ENCODE measurements around the gene PRKCH. TPM values are rescaled to one million over a fixed set of nuclear protein-coding genes. Genes with fewer than 3 reads are reported as not detected.

Gene PRKCH
- total RNA-seq, 1 experiment from 2014 or later, result 22.3 TPM

DNA sequence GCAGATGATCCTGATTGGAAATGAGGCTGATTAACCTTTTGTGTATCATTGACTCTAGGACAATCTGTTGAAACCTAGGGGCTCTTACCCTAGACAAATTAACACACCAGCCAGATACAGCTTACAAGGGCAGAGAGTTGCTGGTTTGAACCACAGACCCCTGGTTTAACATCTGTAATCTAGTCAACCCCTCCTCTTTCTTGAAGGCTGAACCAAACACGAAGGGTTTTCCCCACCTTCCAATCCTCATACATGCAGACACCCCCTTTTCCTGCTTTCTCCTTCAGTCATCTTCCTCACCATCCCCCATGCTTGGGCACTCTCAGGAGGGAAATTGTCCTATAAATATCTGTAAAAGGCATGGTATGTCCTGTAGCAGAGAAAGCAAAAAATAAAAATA, 247.9 kb downstream of the PRKCH start:
- Mint-ChIP-seq H3K4me3 (ENCODE audit: low read depth, unreplicated experiment) (peak overlapping the region; percentile 48), H3K36me3 (ENCODE audit: insufficient read depth, unreplicated experiment) (peaks cover 9% of the 10 kb centered on the region), H3K27ac (ENCODE audit: unreplicated experiment) (peak overlapping the region; percentile 74), H3K27me3 (ENCODE audit: unreplicated experiment) (no peaks in the 10 kb centered on the region), H3K4me1 (ENCODE audit: low read depth, unreplicated experiment) (peaks cover 73% of the 10 kb centered on the region), H3K9me3 (ENCODE audit: low read depth, unreplicated experiment) (no peaks in the 10 kb centered on the region)
- TF ChIP-seq, protein P1, sequence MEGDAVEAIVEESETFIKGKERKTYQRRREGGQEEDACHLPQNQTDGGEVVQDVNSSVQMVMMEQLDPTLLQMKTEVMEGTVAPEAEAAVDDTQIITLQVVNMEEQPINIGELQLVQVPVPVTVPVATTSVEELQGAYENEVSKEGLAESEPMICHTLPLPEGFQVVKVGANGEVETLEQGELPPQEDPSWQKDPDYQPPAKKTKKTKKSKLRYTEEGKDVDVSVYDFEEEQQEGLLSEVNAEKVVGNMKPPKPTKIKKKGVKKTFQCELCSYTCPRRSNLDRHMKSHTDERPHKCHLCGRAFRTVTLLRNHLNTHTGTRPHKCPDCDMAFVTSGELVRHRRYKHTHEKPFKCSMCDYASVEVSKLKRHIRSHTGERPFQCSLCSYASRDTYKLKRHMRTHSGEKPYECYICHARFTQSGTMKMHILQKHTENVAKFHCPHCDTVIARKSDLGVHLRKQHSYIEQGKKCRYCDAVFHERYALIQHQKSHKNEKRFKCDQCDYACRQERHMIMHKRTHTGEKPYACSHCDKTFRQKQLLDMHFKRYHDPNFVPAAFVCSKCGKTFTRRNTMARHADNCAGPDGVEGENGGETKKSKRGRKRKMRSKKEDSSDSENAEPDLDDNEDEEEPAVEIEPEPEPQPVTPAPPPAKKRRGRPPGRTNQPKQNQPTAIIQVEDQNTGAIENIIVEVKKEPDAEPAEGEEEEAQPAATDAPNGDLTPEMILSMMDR (IDR thresholded peaks at IDR 0.05; ENCODE audit: unreplicated experiment), result no peak
- intact Hi-C loops (cut with micrococcal nuclease; ENCODE audit: unreplicated experiment), result loop anchor here (10.0 kb wide), 1 partner anchor 265 kb away; no protein-coding TSS in a partner anchor
- CTCF ChIA-PET, result interaction anchor here (0.5 to 2.0 kb wide), 3 partner anchors 8 to 188 kb away, joined by 5 to 6 read pairs (median 5); no protein-coding TSS in a partner anchor
- BruUV-seq (replicated peaks), result no TSS peak
- DNase-seq, result no peak

DNA sequence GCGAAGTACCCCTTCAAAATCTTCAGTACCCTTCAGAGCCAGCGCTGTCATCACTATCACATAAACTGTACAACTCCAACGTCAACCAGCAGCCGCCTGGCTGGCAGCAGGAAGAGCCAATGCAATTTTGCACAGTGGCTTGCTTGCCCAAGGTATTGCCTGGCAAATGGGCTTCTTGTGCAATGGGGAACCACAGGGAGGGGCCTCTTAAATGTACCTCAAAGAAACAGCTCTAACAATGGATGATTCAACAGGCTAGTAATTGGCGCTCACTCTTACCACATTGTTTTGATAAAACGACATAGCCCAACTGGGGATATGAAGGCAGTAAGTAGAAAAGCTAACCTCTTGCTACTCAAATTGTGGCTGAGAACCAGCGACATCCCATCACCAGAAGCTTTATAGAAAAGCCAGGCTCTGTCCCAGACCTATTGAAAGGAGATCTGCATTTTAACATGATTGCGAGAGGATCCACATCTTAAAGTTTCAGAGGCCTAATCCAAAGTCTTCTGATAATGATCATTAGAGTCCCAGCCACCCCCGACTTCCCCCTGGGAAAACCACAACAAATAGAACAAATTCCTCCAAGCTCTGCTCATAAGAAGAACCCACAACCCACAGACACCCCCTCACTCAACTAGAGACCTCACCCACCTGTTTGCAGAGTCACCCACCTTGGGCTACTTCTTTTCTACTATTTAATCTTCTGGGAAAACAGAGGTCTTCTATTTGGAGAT, 248.6 kb downstream of the PRKCH start:
- DNase-seq, result peak; percentile 46
- no TSS peak for BruUV-seq (replicated peaks)
- Mint-ChIP-seq H3K4me3 (ENCODE audit: low read depth, unreplicated experiment) (peak overlapping the region; percentile 48), H3K4me1 (ENCODE audit: low read depth, unreplicated experiment) (peaks cover 66% of the 10 kb centered on the region), H3K27ac (ENCODE audit: unreplicated experiment) (peak overlapping the region; percentile 74), H3K27me3 (ENCODE audit: unreplicated experiment) (no peaks in the 10 kb centered on the region), H3K36me3 (ENCODE audit: insufficient read depth, unreplicated experiment) (peaks cover 9% of the 10 kb centered on the region), H3K9me3 (ENCODE audit: low read depth, unreplicated experiment) (no peaks in the 10 kb centered on the region)
- intact Hi-C loops (cut with micrococcal nuclease; ENCODE audit: unreplicated experiment), result loop anchor here (10.0 kb wide), 1 partner anchor 265 kb away; no protein-coding TSS in a partner anchor
- CTCF ChIA-PET, result interaction anchor here (1.9 to 2.0 kb wide), 2 partner anchors 8 to 10 kb away, joined by 5 to 6 read pairs; no protein-coding TSS in a partner anchor
- TF ChIP-seq, protein P1 (IDR thresholded peaks at IDR 0.05; ENCODE audit: unreplicated experiment), result no peak

DNA sequence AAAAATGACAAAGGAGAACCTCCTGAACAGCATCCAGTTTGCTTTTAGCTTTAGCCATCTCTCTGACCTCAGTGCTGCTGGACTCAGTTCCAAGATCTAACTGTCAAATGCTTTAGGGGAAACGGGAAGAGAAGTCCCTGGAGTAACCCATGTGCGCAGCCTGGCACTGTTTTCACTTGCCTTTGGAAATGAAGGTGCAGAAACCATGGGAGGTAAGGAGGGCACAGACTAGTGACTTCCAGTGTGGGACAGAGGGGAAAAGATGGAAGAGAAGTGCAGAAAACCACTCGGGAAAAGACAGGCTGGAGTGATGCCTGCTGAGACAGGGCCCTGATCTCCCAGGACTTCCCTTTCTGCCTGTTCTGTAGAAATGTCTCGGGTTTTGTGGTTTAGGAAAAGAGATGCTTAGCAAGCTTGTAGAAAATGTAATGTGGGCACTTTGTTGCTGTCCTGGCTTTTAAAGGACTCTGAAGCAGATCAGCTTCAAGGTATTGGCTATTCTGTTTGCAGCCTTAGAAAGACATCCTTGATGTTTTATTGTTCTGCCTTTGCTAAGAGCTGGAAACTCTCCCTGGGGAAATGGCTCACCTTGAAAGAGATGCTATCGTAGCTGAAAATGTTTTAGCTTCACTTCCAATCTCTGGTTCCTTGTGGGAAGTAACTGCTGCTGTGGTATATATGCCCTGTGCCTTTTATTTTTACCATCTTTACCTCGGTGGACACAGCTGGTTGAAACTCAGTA, 249.3 kb downstream of the PRKCH start:
- Mint-ChIP-seq H3K4me3 (ENCODE audit: low read depth, unreplicated experiment) (peak overlapping the region; percentile 48), H3K27me3 (ENCODE audit: unreplicated experiment) (no peaks in the 10 kb centered on the region), H3K9me3 (ENCODE audit: low read depth, unreplicated experiment) (no peaks in the 10 kb centered on the region), H3K27ac (ENCODE audit: unreplicated experiment) (peak overlapping the region; percentile 74), H3K4me1 (ENCODE audit: low read depth, unreplicated experiment) (peaks cover 64% of the 10 kb centered on the region), H3K36me3 (ENCODE audit: insufficient read depth, unreplicated experiment) (peaks cover 4% of the 10 kb centered on the region)
- intact Hi-C loops (cut with micrococcal nuclease; ENCODE audit: unreplicated experiment), result no loop called here
- no peak for DNase-seq
- TF ChIP-seq, protein P1 (IDR thresholded peaks at IDR 0.05; ENCODE audit: unreplicated experiment), result no peak
- CTCF ChIA-PET, result interaction anchor here (1.9 to 2.0 kb wide), 2 partner anchors 9 to 11 kb away, joined by 5 to 6 read pairs; no protein-coding TSS in a partner anchor
- BruUV-seq (replicated peaks), result no TSS peak

DNA sequence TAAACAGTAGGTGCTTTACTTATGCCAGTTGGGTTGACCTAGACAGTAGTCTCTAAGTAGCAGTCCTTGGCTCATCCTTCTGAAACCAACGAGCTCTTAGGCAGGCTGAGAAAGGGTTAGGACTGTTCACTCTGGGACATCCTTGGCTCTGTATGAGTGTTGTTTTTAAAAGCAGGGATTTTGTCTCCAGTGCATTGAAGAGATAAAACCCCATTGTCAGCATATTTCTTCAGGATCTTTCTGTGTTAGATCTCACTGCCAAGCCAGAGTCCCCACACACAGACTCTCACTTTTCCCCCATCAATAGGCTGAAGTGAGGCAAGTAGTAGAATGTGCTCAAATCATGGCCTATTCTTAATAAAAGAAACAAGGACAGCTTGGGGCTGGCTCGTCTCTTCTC, 250.5 kb downstream of the PRKCH start:
- CTCF ChIA-PET, result no interaction called here

More for the DNA sequence above, 250.5 kb downstream of the PRKCH start:
- no peaks in the 10 kb centered on the region for H3K27me3 Mint-ChIP-seq (ENCODE audit: unreplicated experiment)
- no peaks in the 10 kb centered on the region for H3K9me3 Mint-ChIP-seq (ENCODE audit: low read depth, unreplicated experiment)
- no peak for DNase-seq
- intact Hi-C loops (cut with micrococcal nuclease; ENCODE audit: unreplicated experiment), result no loop called here
- TF ChIP-seq, protein P1 (IDR thresholded peaks at IDR 0.05; ENCODE audit: unreplicated experiment), result no peak
- peaks cover 55% of the 10 kb centered on the region for H3K4me1 Mint-ChIP-seq (ENCODE audit: low read depth, unreplicated experiment)
- H3K4me3 Mint-ChIP-seq (ENCODE audit: low read depth, unreplicated experiment), result no peak overlapping the region
- H3K36me3 Mint-ChIP-seq (ENCODE audit: insufficient read depth, unreplicated experiment), result peaks cover 4% of the 10 kb centered on the region
- H3K27ac Mint-ChIP-seq (ENCODE audit: unreplicated experiment), result no peak overlapping the region
- BruUV-seq (replicated peaks), result no TSS peak
